Sigmoid colon (tissue), 7 donors: Measurements from ENCODE around the gene POLR2B. TPM values are rescaled to one million over a fixed set of nuclear protein-coding genes. Genes with fewer than 3 reads are reported as not detected.

Source experiments
- DNase-seq: peaks from one replicate; pipeline ENCODE4 v3.0.0-alpha.2; 2019
- H3K27ac ChIP-seq, 4 donors: fragments of 200-600 bp; sonication (generic); one replicate each; pipeline ENCODE4 v1.5.1; 2016 to 2019; ENCODE audit warnings: mild to moderate bottlenecking in 1 of 4
- H3K27me3 ChIP-seq, 3 donors: fragments of 200-600 bp; sonication (generic); one replicate each; pipeline ENCODE4 v1.5.1; 2019; ENCODE audit warnings: mild to moderate bottlenecking in 1 of 3
- H3K36me3 ChIP-seq, 4 donors: fragments of 200-600 bp; sonication (generic); one replicate each; pipeline ENCODE4 v1.5.1; 2016 to 2019
- H3K4me1 ChIP-seq, 4 donors: fragments of 200-600 bp; sonication (generic); one replicate each; pipeline ENCODE4 v1.5.1; 2017 to 2019
- H3K4me3 ChIP-seq, 4 donors: fragments of 200-600 bp; sonication (generic); one replicate each; pipeline ENCODE4 v1.5.1; 2017 to 2019; ENCODE audit warnings: mild to moderate bottlenecking in 2 of 4, moderate library complexity in 1 of 4
- H3K9me3 ChIP-seq, 4 donors: fragments of 200-600 bp in 3 of 4; sonication (generic) in 3 of 4; one replicate each; pipeline versions ENCODE4 v1.5.1 to v1.6.1; 2013 to 2019
- EP300 ChIP-seq, 4 donors: sonication (generic); formaldehyde crosslinking; IDR thresholded peaks; one replicate each; pipeline ENCODE4 v1.6.1; 2017; ENCODE audit warnings: antibody characterized with exemption in 4 of 4
- POLR2A ChIP-seq, 2 donors: fragments of 450-650 bp; IDR thresholded peaks; one replicate each; pipeline ENCODE4 v1.6.1; 2016; ENCODE audit warnings: antibody characterized with exemption in 2 of 2, mild to moderate bottlenecking in 2 of 2, moderate library complexity in 2 of 2
- POLR2AphosphoS5 ChIP-seq, 4 donors: sonication (generic); formaldehyde crosslinking; IDR thresholded peaks; one replicate each; pipeline ENCODE4 v1.6.1; 2017; ENCODE audit warnings: antibody characterized with exemption in 4 of 4
- WGBS, 2 donors: extraction: QIAGEN DNeasy Blood & Tissue Kit; methylation state at CpG; one replicate each; pipeline ENCODE4 v1.1.7; 2013; 5-methylcytosine and 5-hydroxymethylcytosine counted together
- intact Hi-C: fragments of 100-400 bp; cut with DNase I; formaldehyde crosslinking; loops from one replicate; pipeline ENCODE4 v1.15.1; 2023
- polyA plus RNA-seq, 3 donors: library from polyadenylated mRNA; stranded (reverse); fragments of 200-250 nt; gene quantifications; one replicate each; pipeline ENCODE4 v1.2.3, GENCODE V29; 2013
- small RNA-seq, 3 donors: library from RNA; depleted of rRNA; stranded (forward); fragments of <200 nt; gene quantifications; one replicate each; pipeline ENCODE3, GENCODE V24; 2016
- total RNA-seq, 4 donors: library from RNA; depleted of rRNA; stranded (reverse); fragments of >200 nt; gene quantifications; one replicate each; pipeline ENCODE4 v1.1.0, GENCODE V29; 2016
- TF ChIP-seq, protein P1 (sequence below), 4 experiments: fragments of 450-650 bp in 3 of 4; fragments of 200-600 bp in 1 of 4; IDR thresholded peaks; one replicate each; pipeline ENCODE4 v1.5.1; 2016 to 2019; ENCODE audit warnings: antibody characterized with exemption in 4 of 4, mild to moderate bottlenecking in 3 of 4, moderate library complexity in 2 of 4
- donor health status: healthy with polysubstance abuse.
- donor health status: Bipolar disorder and iron deficiency.
- donor health status: healthy.

The POLR2B gene
- total and polyA plus RNA-seq, 7 donors = 21.6 to 87.8 (median 57.6) TPM

DNA sequence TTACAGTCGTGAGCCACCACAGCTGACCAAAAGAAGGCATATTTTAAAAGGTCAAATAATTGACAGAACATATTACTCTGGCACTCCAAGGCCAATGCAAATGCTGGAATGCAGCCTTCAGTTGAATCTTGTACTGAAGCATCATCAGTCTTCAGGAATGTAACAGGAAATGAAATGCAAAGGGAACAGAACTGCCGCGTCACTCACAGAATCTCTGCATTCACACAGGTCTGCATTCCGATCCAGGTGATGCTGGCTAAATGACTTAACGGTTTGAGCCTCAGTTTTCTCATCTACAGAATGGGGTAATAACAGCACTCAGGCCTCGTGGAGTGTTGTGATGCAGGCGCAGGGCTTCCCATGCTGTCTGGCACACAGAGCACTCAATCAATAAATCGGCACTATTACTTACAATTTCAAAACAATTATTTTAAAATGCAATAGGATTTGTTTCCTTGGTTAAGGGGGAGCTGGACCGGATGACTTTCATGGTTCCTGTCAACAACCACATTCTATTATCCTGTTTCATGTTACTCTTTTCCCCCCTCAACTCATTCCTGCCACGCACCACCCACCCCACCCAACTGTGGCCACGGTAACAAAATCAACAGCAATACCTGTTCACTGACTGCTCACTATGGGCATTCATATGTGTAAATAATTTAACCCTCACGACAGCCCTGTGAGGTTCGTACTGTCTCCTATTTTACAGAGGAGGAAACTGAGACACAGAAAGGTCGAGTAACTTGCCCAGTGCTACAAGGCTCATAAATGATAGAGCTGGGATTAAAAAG is 99.1 kb downstream of the POLR2B start:
- WGBS, 2 donors = 80 to 87% methylated on average over 14 of the region's 14 CpGs
- Histone ChIP-seq H3K4me3 (no peak overlapping the region), H3K36me3 (no peaks in the 10 kb centered on the region), H3K9me3 (no peaks in the 10 kb centered on the region), H3K27me3 (no peaks in the 10 kb centered on the region), H3K27ac (peak overlapping the region; percentile 67 to 85 (median 73)), H3K4me1 (peaks cover 0 to 72% (median 66%) of the 10 kb centered on the region in 4 donors)
- intact Hi-C loops = no loop called here
- no peak for DNase-seq
- TF ChIP-seq EP300 (IDR thresholded peaks at IDR 0.05) (no peak), POLR2AphosphoS5 (IDR thresholded peaks at IDR 0.05) (no peak), POLR2A (IDR thresholded peaks at IDR 0.05) (no peak)
- TF ChIP-seq, protein P1, sequence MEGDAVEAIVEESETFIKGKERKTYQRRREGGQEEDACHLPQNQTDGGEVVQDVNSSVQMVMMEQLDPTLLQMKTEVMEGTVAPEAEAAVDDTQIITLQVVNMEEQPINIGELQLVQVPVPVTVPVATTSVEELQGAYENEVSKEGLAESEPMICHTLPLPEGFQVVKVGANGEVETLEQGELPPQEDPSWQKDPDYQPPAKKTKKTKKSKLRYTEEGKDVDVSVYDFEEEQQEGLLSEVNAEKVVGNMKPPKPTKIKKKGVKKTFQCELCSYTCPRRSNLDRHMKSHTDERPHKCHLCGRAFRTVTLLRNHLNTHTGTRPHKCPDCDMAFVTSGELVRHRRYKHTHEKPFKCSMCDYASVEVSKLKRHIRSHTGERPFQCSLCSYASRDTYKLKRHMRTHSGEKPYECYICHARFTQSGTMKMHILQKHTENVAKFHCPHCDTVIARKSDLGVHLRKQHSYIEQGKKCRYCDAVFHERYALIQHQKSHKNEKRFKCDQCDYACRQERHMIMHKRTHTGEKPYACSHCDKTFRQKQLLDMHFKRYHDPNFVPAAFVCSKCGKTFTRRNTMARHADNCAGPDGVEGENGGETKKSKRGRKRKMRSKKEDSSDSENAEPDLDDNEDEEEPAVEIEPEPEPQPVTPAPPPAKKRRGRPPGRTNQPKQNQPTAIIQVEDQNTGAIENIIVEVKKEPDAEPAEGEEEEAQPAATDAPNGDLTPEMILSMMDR (IDR thresholded peaks at IDR 0.05) = no peak

DNA sequence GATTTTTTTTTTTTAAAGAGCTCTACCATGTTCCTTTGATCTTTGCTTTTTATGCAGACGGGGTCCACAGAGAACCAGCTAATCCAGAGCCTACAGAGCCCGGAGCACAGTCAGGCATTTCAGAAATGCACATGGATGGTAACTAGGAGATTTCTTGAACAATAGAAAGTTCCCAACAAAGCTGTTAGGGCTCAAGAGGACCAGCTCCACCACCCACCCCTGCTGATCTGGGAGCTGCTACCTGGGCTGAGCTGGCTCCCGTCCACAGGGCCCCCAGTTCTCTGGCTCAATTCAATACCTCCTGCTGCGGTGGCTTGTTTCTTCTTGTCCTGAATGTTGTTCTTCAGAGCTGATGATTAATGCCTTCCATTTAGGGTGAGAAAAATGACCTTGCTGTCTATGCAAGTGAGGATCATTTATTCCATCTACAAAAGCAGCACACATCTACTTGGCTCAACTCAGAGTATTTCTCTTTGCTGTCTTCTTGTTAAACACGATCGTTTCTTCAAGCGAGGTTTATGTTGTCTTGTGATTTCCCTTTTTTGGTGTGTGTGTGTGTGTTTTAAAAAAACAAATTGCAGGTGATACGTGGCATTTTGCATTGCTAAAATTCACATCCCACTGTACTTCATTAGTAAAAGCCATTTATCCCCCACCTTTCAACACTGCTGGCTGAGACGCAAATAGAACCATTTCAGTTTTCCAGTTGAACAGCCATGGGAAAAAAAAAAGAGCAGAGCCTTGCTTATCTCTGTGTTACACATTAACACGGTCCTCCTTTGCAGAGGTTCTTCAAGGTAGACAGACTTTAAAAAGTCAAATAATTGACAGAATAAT is 100.2 kb downstream of the POLR2B start:
- Histone ChIP-seq H3K4me1 (peaks cover 0 to 82% (median 74%) of the 10 kb centered on the region in 4 donors), H3K4me3 (peak overlapping the region in 3 of 4 donors; percentile 5 to 22 (median 10)), H3K9me3 (no peaks in the 10 kb centered on the region), H3K27me3 (no peaks in the 10 kb centered on the region), H3K27ac (peak overlapping the region; percentile 67 to 85 (median 73)), H3K36me3 (no peaks in the 10 kb centered on the region)
- TF ChIP-seq EP300 (IDR thresholded peaks at IDR 0.05) (no peak), POLR2AphosphoS5 (IDR thresholded peaks at IDR 0.05) (peak in 3 of 4 donors; percentile 30 to 33 (median 31))
- WGBS, 2 donors = 25 to 55% methylated on average over 10 of the region's 10 CpGs
- intact Hi-C loops = no loop called here
- no peak for DNase-seq

Small RNA genes lying within 50 kb of the gene (small RNA-seq; reads per million reads assigned to genes)
- 0 reads per million in 3 donors for gene RNU6-998P

Other genes starting within 250 kb of the POLR2B start
- gene SPINK2, start 157.2 kb upstream of the POLR2B start, total RNA-seq = 1 to 10 TPM in 1 of 4 donors, not detected in 3; 4.6 TPM
- under 1 TPM in 1 of 3 donors, not detected in 2; 0.99 TPM for gene SPINK2, start 157.2 kb upstream of the POLR2B start, polyA plus RNA-seq
- 10 to 100 TPM; 23.7 to 32.8 (median 26.3) TPM for gene REST, start 71.0 kb upstream of the POLR2B start, total RNA-seq
- 1 to 10 TPM; 4.8 to 7.3 (median 5.8) TPM for gene REST, start 71.0 kb upstream of the POLR2B start, polyA plus RNA-seq
- 10 to 100 TPM; 24.4 to 37.4 (median 25.6) TPM for gene NOA1, start 1.3 kb upstream of the POLR2B start, total RNA-seq
- 10 to 100 TPM; 13.9 to 15.6 (median 15.0) TPM for gene NOA1, start 1.3 kb upstream of the POLR2B start, polyA plus RNA-seq
- gene IGFBP7, start 131.5 kb downstream of the POLR2B start, total RNA-seq = 100 to 1,000 TPM; 474 to 834 (median 779) TPM
- gene IGFBP7, start 131.5 kb downstream of the POLR2B start, polyA plus RNA-seq = 100 to 1,000 TPM in 1 of 3 donors, 10 to 100 TPM in 2; 29.8 to 199 (median 46.2) TPM